CD4-positive, alpha-beta memory T cell (primary cell): ENCODE data around the gene PRDM15. TPM values are rescaled to one million over a fixed set of nuclear protein-coding genes. Genes with fewer than 3 reads are reported as not detected.

Experiments used
- CTCF ChIA-PET: fragments of 350-600 bp; sonication (Branson Sonifier 250); formaldehyde crosslinking; loops from one replicate; lab custom pipeline; 2021; ENCODE audit warnings: inconsistent platforms; ENCODE audit not compliant: partially characterized antibody; lab: Charles Lee
- POLR2A ChIA-PET: fragments of 350-600 bp; sonication (Branson Sonifier 250); formaldehyde crosslinking; loops from one replicate; lab custom pipeline; 2021; ENCODE audit not compliant: partially characterized antibody; lab: Charles Lee
- DNase-seq, 5 donors: peaks; one replicate each; pipeline versions ENCODE4 v3.0.0 to v3.0.0-alpha.2; 2020 to 2022; ENCODE audit warnings: mixed read lengths in 1 of 5
- H3K27ac ChIP-seq: one replicate; pipeline ENCODE4 v1.7.0; 2013; ENCODE audit warnings: low read depth, low read length
- H3K27me3 ChIP-seq: 2 replicates; pipeline ENCODE4 v1.7.0; 2013; ENCODE audit warnings: mild to moderate bottlenecking, low read length, moderate library complexity; ENCODE audit not compliant: insufficient read depth
- H3K36me3 ChIP-seq: 2 replicates; pipeline ENCODE4 v1.7.0; 2013; ENCODE audit warnings: mild to moderate bottlenecking, low read length, moderate library complexity; ENCODE audit not compliant: insufficient read depth
- H3K4me1 ChIP-seq: 2 replicates; pipeline ENCODE4 v1.7.0; 2013; ENCODE audit warnings: mild to moderate bottlenecking, low read length, moderate library complexity; ENCODE audit not compliant: insufficient read depth
- H3K4me3 ChIP-seq, 2 donors: one replicate each; pipeline ENCODE4 v1.7.0; 2013; ENCODE audit warnings: low read length in 2 of 2, mild to moderate bottlenecking in 1 of 2
- H3K9me3 ChIP-seq, 2 donors: one replicate each; pipeline ENCODE4 v1.7.0; 2013; ENCODE audit warnings: low read length in 2 of 2, control low read depth in 1 of 2; ENCODE audit not compliant: control insufficient read depth in 1 of 2
- H3K27ac Mint-ChIP-seq, 7 donors: one replicate each; pipeline ENCODE4 v1.8.0; 2020 to 2021; ENCODE audit warnings: mixed read lengths in 7 of 7, mild to moderate bottlenecking in 6 of 7, inconsistent platforms in 3 of 7, moderate library complexity in 3 of 7
- H3K27me3 Mint-ChIP-seq, 2 donors: one replicate each; pipeline ENCODE4 v1.8.0; 2020 to 2021; ENCODE audit warnings: mixed read lengths in 2 of 2
- H3K36me3 Mint-ChIP-seq, 2 donors: one replicate each; pipeline ENCODE4 v1.8.0; 2020 to 2021; ENCODE audit warnings: mixed read lengths in 2 of 2, inconsistent platforms in 1 of 2, mild to moderate bottlenecking in 1 of 2
- H3K4me1 Mint-ChIP-seq, 4 donors: one replicate each; pipeline ENCODE4 v1.8.0; 2020 to 2021; ENCODE audit warnings: mixed read lengths in 4 of 4, mild to moderate bottlenecking in 1 of 4
- H3K4me3 Mint-ChIP-seq, 8 donors: one replicate each; pipeline ENCODE4 v1.8.0; 2020 to 2021; ENCODE audit warnings: mixed read lengths in 8 of 8, mild to moderate bottlenecking in 7 of 8, moderate library complexity in 6 of 8, inconsistent platforms in 3 of 8
- H3K9me3 Mint-ChIP-seq, 8 donors: one replicate each; pipeline ENCODE4 v1.8.0; 2020 to 2021; ENCODE audit warnings: mixed read lengths in 8 of 8, mild to moderate bottlenecking in 5 of 8, inconsistent platforms in 3 of 8, moderate library complexity in 1 of 8
- intact Hi-C: fragments of 100-400 bp; cut with micrococcal nuclease; formaldehyde crosslinking; loops from one replicate; pipeline ENCODE4 v1.15.1; 2023
- polyA plus RNA-seq, 2 donors: library from polyadenylated mRNA; unstranded; fragments of 300-500 nt; fragmentation: Illumina TruSeq; gene quantifications; one replicate each; pipeline ENCODE4 v1.2.3, GENCODE V29; 2021
- total RNA-seq, 2 experiments: library from RNA; stranded (reverse); gene quantifications; one replicate each; pipeline ENCODE4 v1.2.3, GENCODE V29; 2021

The PRDM15 gene
- total and polyA plus RNA-seq, 4 experiments from 2014 or later = 0.50 to 14.3 (median 8.8) TPM

DNA sequence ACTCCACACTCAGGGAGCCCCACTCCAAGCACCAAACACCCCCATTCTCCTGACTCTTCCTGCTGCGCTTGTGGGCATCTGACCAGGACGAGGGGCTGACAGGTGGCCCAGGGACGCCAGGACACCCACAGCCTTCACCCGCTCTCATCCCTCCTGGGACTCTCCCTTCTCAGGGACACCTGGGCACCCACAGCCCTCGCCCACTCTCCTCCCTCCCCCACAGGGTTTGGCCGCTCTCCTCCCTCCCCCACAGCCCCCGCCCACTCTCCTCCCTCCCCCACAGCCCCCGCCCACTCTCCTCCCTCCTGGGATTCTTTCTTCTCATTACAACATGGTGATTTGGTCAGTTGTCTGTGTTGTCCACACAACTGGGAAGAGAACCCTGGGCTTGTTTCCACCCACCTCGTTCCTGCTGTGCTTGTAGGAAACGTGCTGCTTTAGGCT, 43.4 kb downstream of the PRDM15 start:
- H3K27ac Mint-ChIP-seq = no peak overlapping the region
- POLR2A ChIA-PET = interaction anchor here (0.6 kb wide), 1 partner anchor 13 kb away, joined by 3 read pairs; no protein-coding TSS in a partner anchor
- H3K27ac ChIP-seq = no peak overlapping the region

DNA sequence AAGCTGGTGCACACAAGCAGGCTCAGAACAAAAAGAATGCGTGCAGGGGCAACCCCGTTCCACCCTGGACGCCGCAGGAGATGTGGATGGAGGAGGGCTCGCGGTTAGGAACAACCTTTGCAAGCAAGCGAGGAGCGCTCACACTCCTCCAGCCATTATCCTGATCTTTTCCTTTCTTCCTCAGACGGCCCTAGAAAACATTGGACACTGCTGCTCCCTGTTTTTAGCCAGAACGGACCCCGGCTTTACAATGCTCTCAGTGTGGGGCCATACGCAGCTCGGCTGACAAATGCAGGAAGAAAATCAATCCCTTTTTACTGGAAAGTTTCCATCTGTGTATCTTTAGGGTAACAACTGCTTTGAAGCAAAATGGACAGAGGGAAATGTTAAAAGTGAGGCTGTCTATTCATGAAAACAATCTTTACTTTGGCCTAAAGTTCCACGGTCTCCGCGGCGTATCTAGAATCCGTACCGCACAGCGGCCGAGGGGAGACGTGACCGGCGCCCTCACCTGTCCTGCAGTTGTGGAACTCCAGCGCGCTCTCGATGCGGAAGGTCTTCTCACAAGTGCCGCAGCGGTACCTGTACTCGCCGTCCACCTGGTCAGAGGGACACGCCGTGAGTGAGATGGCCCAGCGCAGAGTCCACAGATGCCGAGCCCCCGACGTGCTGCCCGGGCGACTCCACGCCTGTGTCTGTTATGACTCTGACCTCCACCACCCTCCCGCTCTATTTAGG, 44.0 kb downstream of the PRDM15 start:
- Histone ChIP-seq H3K36me3 (peaks cover 33% of the 10 kb centered on the region), H3K27me3 (no peaks in the 10 kb centered on the region), H3K4me1 (no peaks in the 10 kb centered on the region), H3K27ac (no peak overlapping the region), H3K9me3 (no peaks in the 10 kb centered on the region), H3K4me3 (no peak overlapping the region)
- H3K27me3 Mint-ChIP-seq = no peaks in the 10 kb centered on the region
- H3K36me3 Mint-ChIP-seq = peaks cover 29 to 55% of the 10 kb centered on the region in 2 donors
- no peak overlapping the region for H3K27ac Mint-ChIP-seq
- no peak overlapping the region for H3K4me3 Mint-ChIP-seq
- intact Hi-C loops = no loop called here
- POLR2A ChIA-PET = no interaction called here
- no peaks in the 10 kb centered on the region for H3K9me3 Mint-ChIP-seq
- H3K4me1 Mint-ChIP-seq = no peaks in the 10 kb centered on the region
- CTCF ChIA-PET = no interaction called here
- DNase-seq = no peak

More for the DNA sequence above, 43.4 kb downstream of the PRDM15 start:
- no peak overlapping the region for H3K4me3 ChIP-seq
- CTCF ChIA-PET = no interaction called here
- no peaks in the 10 kb centered on the region for H3K4me1 Mint-ChIP-seq
- no peaks in the 10 kb centered on the region for H3K4me1 ChIP-seq
- peaks cover 33% of the 10 kb centered on the region for H3K36me3 ChIP-seq
- H3K9me3 ChIP-seq = no peaks in the 10 kb centered on the region
- no peak overlapping the region for H3K4me3 Mint-ChIP-seq
- H3K27me3 Mint-ChIP-seq = no peaks in the 10 kb centered on the region
- DNase-seq = no peak
- intact Hi-C loops = no loop called here
- H3K36me3 Mint-ChIP-seq = peaks cover 35 to 57% of the 10 kb centered on the region in 2 donors
- peaks cover 0 to 5% (median under 1%) of the 10 kb centered on the region in 8 donors for H3K9me3 Mint-ChIP-seq
- no peaks in the 10 kb centered on the region for H3K27me3 ChIP-seq

DNA sequence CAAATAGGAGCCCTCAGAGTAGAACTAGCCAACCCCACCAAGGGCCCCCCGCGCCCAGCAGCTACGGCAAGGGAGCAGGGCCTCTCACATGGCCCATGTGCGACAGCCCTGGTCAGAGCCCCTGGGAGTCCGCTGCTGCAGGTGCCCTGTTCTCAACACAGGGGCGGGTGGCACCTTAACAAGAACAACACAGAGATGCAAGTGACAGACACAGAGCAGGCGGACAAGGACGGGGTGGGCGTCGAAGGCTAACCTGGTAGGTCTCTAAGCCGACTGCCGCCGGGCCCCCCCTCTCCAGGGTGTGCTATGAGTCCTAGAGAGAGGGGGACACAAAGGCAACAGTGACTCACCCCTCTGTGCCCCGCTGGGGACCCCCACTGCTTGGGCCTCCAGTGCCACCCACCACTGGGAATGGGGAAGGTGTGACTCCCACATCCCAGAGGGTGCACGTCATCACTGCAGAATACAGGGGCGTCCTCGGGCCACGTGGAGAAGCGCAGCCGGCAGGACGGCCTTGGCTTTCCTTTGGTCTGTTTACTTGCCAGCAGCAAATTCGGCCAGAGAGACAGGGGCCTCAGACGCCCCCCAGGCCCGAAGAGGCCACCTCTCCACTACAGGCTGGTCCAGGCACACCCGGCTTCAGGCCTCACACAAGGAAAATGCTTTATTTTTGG, 44.8 kb downstream of the PRDM15 start:
- Mint-ChIP-seq H3K36me3 (peaks cover 26 to 50% of the 10 kb centered on the region in 2 donors), H3K4me3 (no peak overlapping the region), H3K27me3 (no peaks in the 10 kb centered on the region), H3K9me3 (no peaks in the 10 kb centered on the region), H3K4me1 (no peaks in the 10 kb centered on the region), H3K27ac (no peak overlapping the region)
- Histone ChIP-seq H3K4me3 (no peak overlapping the region), H3K36me3 (peaks cover 33% of the 10 kb centered on the region), H3K4me1 (no peaks in the 10 kb centered on the region), H3K27me3 (no peaks in the 10 kb centered on the region), H3K9me3 (no peaks in the 10 kb centered on the region), H3K27ac (no peak overlapping the region)
- DNase-seq = no peak
- intact Hi-C loops = no loop called here
- POLR2A ChIA-PET = no interaction called here
- CTCF ChIA-PET = no interaction called here

DNA sequence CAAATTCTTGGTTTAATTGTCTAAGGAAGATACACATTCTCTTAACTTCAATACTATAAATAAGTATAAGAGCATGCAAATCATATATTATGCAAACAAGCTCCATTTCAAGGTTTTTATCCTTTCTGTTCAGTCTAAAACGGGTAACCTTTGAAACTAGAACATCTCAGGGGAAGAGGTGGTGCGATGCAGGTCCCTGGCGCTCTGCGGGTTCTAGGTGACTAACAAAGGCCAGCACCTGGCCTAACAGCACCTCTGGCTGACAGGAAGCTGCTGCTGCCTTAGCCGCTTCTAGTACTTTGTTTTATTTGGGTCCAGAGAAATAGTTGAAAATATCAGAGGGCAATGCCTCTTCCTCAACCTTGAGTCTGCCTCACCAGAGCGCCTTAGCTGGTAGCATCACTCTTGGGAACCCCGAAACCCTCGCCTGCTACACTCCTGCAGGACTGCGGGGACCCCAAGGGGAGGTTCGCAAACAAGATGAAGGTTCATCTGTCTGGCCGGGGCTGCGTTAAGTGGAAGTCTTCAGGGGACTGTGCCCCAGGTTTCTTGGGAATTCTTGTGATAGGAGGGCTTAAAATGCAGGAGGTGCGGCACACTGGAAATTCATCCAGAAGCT, 45.5 kb downstream of the PRDM15 start:
- peaks cover 28% of the 10 kb centered on the region for H3K36me3 ChIP-seq
- POLR2A ChIA-PET = no interaction called here
- Mint-ChIP-seq H3K4me3 (no peak overlapping the region), H3K36me3 (peaks cover 19 to 46% of the 10 kb centered on the region in 2 donors), H3K27ac (peak overlapping the region in 1 of 7 donors; percentile 65), H3K9me3 (no peaks in the 10 kb centered on the region), H3K27me3 (no peaks in the 10 kb centered on the region), H3K4me1 (no peaks in the 10 kb centered on the region)
- H3K4me3 ChIP-seq = no peak overlapping the region
- H3K4me1 ChIP-seq = no peaks in the 10 kb centered on the region
- DNase-seq = no peak
- intact Hi-C loops = no loop called here
- no peak overlapping the region for H3K27ac ChIP-seq
- no peaks in the 10 kb centered on the region for H3K9me3 ChIP-seq
- CTCF ChIA-PET = no interaction called here
- no peaks in the 10 kb centered on the region for H3K27me3 ChIP-seq

DNA sequence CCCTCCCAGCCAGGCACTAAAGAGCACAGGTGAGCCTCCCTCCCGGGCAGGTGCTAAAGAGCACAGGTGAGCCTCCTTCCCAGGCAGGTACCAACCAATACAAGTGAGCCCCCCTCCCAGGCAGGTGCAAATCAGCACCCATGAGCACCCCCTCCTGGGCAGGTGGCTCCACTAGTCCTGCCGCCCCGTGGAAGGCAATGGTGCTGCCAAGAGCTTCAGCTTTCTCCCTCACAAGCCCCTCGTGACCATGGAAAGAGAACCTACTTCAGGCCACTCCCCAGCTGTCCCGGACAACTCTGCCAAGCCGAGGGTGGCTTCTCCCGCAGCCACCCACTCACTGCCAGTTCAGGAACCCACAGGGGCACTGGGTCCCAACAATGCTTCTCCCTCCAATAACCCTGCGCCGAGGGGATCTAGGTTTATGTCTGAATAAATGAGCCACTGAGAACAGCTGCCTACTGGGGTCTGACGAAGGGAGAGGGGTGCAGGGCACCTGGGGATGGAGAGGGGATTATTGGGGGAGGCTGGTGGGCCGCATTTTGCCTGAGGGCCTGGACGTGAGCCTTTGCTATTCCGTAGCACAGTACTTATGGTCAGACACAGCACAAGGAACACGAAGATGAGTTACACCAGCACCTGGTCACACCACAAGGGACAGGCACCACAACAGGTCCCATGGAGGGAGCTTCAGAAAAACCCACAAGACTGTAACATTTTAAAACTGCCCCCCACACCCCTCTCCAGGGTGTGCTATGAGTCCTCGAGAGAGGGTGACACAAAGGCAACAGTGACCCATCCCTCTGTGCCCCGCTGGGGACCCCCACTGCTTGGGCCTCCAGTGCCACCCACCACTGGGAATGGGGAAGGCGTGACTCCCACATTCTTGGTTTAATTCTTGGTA, 46.3 kb downstream of the PRDM15 start:
- Histone ChIP-seq H3K4me1 (no peaks in the 10 kb centered on the region), H3K36me3 (peaks cover 24% of the 10 kb centered on the region), H3K4me3 (no peak overlapping the region), H3K9me3 (no peaks in the 10 kb centered on the region), H3K27ac (no peak overlapping the region), H3K27me3 (no peaks in the 10 kb centered on the region)
- intact Hi-C loops = no loop called here
- Mint-ChIP-seq H3K36me3 (peaks cover 12 to 38% of the 10 kb centered on the region in 2 donors), H3K27ac (peak overlapping the region in 3 of 7 donors; percentile 14 to 65 (median 62)), H3K4me3 (no peak overlapping the region), H3K9me3 (no peaks in the 10 kb centered on the region), H3K27me3 (no peaks in the 10 kb centered on the region), H3K4me1 (no peaks in the 10 kb centered on the region)
- POLR2A ChIA-PET = no interaction called here
- DNase-seq = no peak
- CTCF ChIA-PET = no interaction called here

DNA sequence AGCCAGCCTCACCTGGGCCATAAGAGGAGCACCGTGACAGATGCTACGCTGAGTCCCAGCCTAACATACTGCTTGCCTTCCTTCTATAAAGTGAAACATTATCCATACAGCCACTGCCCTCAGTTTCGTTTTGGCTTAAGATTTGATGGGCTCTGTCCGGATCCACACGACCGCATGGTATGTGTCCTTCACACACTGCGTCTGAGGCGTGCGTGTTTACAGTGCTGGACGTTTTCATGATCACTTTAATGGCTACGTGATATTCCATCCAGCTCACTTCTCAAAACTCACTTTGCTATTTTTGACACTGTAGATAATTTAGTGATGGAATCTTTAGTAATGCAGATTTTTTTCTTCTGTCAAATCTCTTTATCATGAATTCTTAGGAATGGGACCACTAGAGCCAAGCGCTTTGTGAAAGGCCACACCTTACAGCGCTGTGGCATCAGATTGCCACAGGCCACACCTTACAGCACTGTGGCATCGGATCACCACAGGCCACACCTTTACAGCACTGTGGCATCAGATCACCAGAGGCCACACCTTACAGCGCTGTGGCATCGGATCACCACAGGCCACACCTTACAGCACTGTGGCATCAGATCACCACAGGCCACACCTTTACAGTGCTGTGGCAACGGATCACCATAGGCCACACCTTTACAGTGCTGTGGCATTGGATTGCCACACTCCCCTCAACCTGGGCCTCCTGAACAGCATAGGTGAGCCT, 47.1 kb downstream of the PRDM15 start:
- no peak for DNase-seq
- Histone ChIP-seq H3K27me3 (no peaks in the 10 kb centered on the region), H3K9me3 (no peaks in the 10 kb centered on the region), H3K4me1 (no peaks in the 10 kb centered on the region), H3K4me3 (no peak overlapping the region), H3K27ac (no peak overlapping the region), H3K36me3 (peaks cover 16% of the 10 kb centered on the region)
- H3K4me3 Mint-ChIP-seq = no peak overlapping the region
- H3K27ac Mint-ChIP-seq = peak overlapping the region in 4 of 7 donors; percentile 7 to 62 (median 28)
- ChIA-PET POLR2A (no interaction called here), CTCF (no interaction called here)
- H3K9me3 Mint-ChIP-seq = no peaks in the 10 kb centered on the region
- peaks cover 7 to 39% of the 10 kb centered on the region in 2 donors for H3K36me3 Mint-ChIP-seq
- H3K4me1 Mint-ChIP-seq = no peaks in the 10 kb centered on the region
- intact Hi-C loops = no loop called here
- H3K27me3 Mint-ChIP-seq = no peaks in the 10 kb centered on the region
